ENCODE data around the gene COX7A1.

- TF ChIP-seq, protein P1, sequence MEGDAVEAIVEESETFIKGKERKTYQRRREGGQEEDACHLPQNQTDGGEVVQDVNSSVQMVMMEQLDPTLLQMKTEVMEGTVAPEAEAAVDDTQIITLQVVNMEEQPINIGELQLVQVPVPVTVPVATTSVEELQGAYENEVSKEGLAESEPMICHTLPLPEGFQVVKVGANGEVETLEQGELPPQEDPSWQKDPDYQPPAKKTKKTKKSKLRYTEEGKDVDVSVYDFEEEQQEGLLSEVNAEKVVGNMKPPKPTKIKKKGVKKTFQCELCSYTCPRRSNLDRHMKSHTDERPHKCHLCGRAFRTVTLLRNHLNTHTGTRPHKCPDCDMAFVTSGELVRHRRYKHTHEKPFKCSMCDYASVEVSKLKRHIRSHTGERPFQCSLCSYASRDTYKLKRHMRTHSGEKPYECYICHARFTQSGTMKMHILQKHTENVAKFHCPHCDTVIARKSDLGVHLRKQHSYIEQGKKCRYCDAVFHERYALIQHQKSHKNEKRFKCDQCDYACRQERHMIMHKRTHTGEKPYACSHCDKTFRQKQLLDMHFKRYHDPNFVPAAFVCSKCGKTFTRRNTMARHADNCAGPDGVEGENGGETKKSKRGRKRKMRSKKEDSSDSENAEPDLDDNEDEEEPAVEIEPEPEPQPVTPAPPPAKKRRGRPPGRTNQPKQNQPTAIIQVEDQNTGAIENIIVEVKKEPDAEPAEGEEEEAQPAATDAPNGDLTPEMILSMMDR (conservative IDR thresholded peaks at IDR 0.05 in 1 of 2, IDR thresholded peaks at IDR 0.05 in 1 of 2; ENCODE audit: low read depth in 1 of 2, low read length in 2 of 2): no peak
- TF ChIP-seq EZH2 (IDR thresholded peaks at IDR 0.05; ENCODE audit: low read length, missing control alignments): no peak
These were observed 2.4 kb downstream of the COX7A1 start for GRCh38 chr19:36149673-36150406.

Measured in fibroblast of lung (primary cell).